Muscle layer of duodenum (tissue), 2 donors: ENCODE measurements around the gene ERF.

Experiments
- H3K27ac ChIP-seq: one replicate; pipeline ENCODE4 v1.7.0; 2013; ENCODE audit warnings: mild to moderate bottlenecking, low read length
- H3K27me3 ChIP-seq: one replicate; pipeline ENCODE4 v1.7.0; 2013; ENCODE audit warnings: low read depth, mild to moderate bottlenecking, control low read depth, low read length
- H3K36me3 ChIP-seq, 2 donors: one replicate each; pipeline ENCODE4 v1.7.0; 2013; ENCODE audit warnings: low read length in 2 of 2, control low read depth in 1 of 2, mild to moderate bottlenecking in 1 of 2; ENCODE audit not compliant: insufficient read depth in 2 of 2, control insufficient read depth in 1 of 2
- H3K4me1 ChIP-seq, 2 donors: one replicate each; pipeline ENCODE4 v1.7.0; 2013; ENCODE audit warnings: low read length in 2 of 2, mild to moderate bottlenecking in 2 of 2, control low read depth in 1 of 2, moderate library complexity in 1 of 2; ENCODE audit not compliant: insufficient read depth in 2 of 2, control insufficient read depth in 1 of 2
- H3K4me3 ChIP-seq, 2 donors: one replicate each; pipeline ENCODE4 v1.7.0; 2013; ENCODE audit warnings: low read length in 2 of 2, low read depth in 1 of 2, mild to moderate bottlenecking in 1 of 2
- H3K9me3 ChIP-seq, 2 donors: one replicate each; pipeline ENCODE4 v1.7.0; 2013; ENCODE audit warnings: low read length in 2 of 2, control low read depth in 1 of 2, mild to moderate bottlenecking in 1 of 2; ENCODE audit not compliant: control insufficient read depth in 1 of 2
- donor health status: healthy.

Gene ERF

GRCh38 chr19:42292963-42293362 lies 38.0 kb upstream of the ERF start:
- H3K27me3 ChIP-seq: no peaks in the 10 kb centered on the region
- H3K27ac ChIP-seq: no peak overlapping the region
- H3K4me1 ChIP-seq: no peaks in the 10 kb centered on the region
- H3K9me3 ChIP-seq: no peaks in the 10 kb centered on the region
- H3K36me3 ChIP-seq: peaks cover 30 to 73% of the 10 kb centered on the region in 2 donors
- no peak overlapping the region for H3K4me3 ChIP-seq

- Histone ChIP-seq H3K36me3 (peaks cover 37 to 80% of the 10 kb centered on the region in 2 donors), H3K27me3 (no peaks in the 10 kb centered on the region), H3K9me3 (no peaks in the 10 kb centered on the region), H3K4me3 (no peak overlapping the region), H3K27ac (no peak overlapping the region), H3K4me1 (no peaks in the 10 kb centered on the region)
Observed at GRCh38 chr19:42292042-42292960, 37.4 kb upstream of the ERF start.

GRCh38 chr19:42291435-42291810 lies 36.5 kb upstream of the ERF start:
- Histone ChIP-seq H3K27ac (no peak overlapping the region), H3K4me1 (peaks cover 0 to 8% of the 10 kb centered on the region in 2 donors), H3K4me3 (no peak overlapping the region), H3K9me3 (no peaks in the 10 kb centered on the region), H3K27me3 (no peaks in the 10 kb centered on the region), H3K36me3 (peaks cover 39 to 81% of the 10 kb centered on the region in 2 donors)

- Histone ChIP-seq H3K4me1 (peaks cover 5 to 14% of the 10 kb centered on the region in 2 donors), H3K27me3 (no peaks in the 10 kb centered on the region), H3K36me3 (peaks cover 39 to 81% of the 10 kb centered on the region in 2 donors), H3K4me3 (no peak overlapping the region), H3K27ac (no peak overlapping the region), H3K9me3 (no peaks in the 10 kb centered on the region)
Observed at GRCh38 chr19:42290523-42291434, 35.9 kb upstream of the ERF start.

- Histone ChIP-seq H3K27me3 (no peaks in the 10 kb centered on the region), H3K36me3 (peaks cover 39 to 81% of the 10 kb centered on the region in 2 donors), H3K9me3 (no peaks in the 10 kb centered on the region), H3K4me3 (no peak overlapping the region), H3K4me1 (peaks cover 11 to 21% of the 10 kb centered on the region in 2 donors), H3K27ac (no peak overlapping the region)
Observed at GRCh38 chr19:42290136-42290522, 35.2 kb upstream of the ERF start.

- Histone ChIP-seq H3K9me3 (no peaks in the 10 kb centered on the region), H3K27ac (no peak overlapping the region), H3K4me1 (peaks cover 15 to 26% of the 10 kb centered on the region in 2 donors), H3K27me3 (no peaks in the 10 kb centered on the region), H3K36me3 (peaks cover 39 to 78% of the 10 kb centered on the region in 2 donors), H3K4me3 (no peak overlapping the region)
Observed at GRCh38 chr19:42289556-42290041, 34.7 kb upstream of the ERF start.

GRCh38 chr19:42288881-42289555 lies 34.1 kb upstream of the ERF start:
- Histone ChIP-seq H3K27ac (no peak overlapping the region), H3K36me3 (peaks cover 39 to 72% of the 10 kb centered on the region in 2 donors), H3K4me1 (peaks cover 15 to 26% of the 10 kb centered on the region in 2 donors), H3K4me3 (no peak overlapping the region), H3K27me3 (no peaks in the 10 kb centered on the region), H3K9me3 (no peaks in the 10 kb centered on the region)

GRCh38 chr19:42288387-42288786 lies 33.5 kb upstream of the ERF start:
- Histone ChIP-seq H3K36me3 (peaks cover 39 to 66% of the 10 kb centered on the region in 2 donors), H3K9me3 (no peaks in the 10 kb centered on the region), H3K4me1 (peaks cover 15 to 28% of the 10 kb centered on the region in 2 donors), H3K4me3 (no peak overlapping the region), H3K27ac (no peak overlapping the region), H3K27me3 (no peaks in the 10 kb centered on the region)

- Histone ChIP-seq H3K9me3 (no peaks in the 10 kb centered on the region), H3K4me1 (peaks cover 21 to 35% of the 10 kb centered on the region in 2 donors), H3K4me3 (no peak overlapping the region), H3K27ac (no peak overlapping the region), H3K36me3 (peaks cover 36 to 60% of the 10 kb centered on the region in 2 donors), H3K27me3 (no peaks in the 10 kb centered on the region)
Observed at GRCh38 chr19:42287827-42288107, 32.8 kb upstream of the ERF start.

- no peak overlapping the region for H3K4me3 ChIP-seq
- no peak overlapping the region for H3K27ac ChIP-seq
- no peaks in the 10 kb centered on the region for H3K9me3 ChIP-seq
- no peaks in the 10 kb centered on the region for H3K27me3 ChIP-seq
- peaks cover 36 to 56% of the 10 kb centered on the region in 2 donors for H3K36me3 ChIP-seq
- H3K4me1 ChIP-seq: peaks cover 21 to 40% of the 10 kb centered on the region in 2 donors
Observed at GRCh38 chr19:42287017-42287826, 32.3 kb upstream of the ERF start.
